ENCODE data around the gene KPNA6.

Gene KPNA6

DNA sequence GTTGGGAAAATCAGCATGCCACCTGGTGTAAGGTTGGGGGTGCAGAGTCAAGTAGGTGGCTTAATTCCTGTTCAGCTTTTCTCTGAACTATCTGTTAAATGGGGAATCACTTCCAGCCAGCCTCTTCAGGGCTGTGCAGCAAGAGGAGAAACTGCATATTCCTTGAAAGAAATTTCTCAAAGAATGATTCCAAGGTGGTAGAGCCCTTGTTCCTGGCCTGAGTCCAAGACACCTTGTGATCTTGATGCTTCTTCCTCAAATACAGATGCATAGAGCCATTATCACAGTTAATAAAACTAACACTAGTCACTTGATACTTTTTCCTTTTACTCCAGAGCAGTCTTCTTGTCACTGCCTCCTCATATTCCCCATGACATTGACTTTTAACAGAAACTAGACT is 76.8 kb downstream of the KPNA6 start:
- peaks cover 74% of the 10 kb centered on the region for H3K79me2 ChIP-seq (ENCODE audit: low read length)
- TF ChIP-seq, protein P1, sequence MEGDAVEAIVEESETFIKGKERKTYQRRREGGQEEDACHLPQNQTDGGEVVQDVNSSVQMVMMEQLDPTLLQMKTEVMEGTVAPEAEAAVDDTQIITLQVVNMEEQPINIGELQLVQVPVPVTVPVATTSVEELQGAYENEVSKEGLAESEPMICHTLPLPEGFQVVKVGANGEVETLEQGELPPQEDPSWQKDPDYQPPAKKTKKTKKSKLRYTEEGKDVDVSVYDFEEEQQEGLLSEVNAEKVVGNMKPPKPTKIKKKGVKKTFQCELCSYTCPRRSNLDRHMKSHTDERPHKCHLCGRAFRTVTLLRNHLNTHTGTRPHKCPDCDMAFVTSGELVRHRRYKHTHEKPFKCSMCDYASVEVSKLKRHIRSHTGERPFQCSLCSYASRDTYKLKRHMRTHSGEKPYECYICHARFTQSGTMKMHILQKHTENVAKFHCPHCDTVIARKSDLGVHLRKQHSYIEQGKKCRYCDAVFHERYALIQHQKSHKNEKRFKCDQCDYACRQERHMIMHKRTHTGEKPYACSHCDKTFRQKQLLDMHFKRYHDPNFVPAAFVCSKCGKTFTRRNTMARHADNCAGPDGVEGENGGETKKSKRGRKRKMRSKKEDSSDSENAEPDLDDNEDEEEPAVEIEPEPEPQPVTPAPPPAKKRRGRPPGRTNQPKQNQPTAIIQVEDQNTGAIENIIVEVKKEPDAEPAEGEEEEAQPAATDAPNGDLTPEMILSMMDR (IDR thresholded peaks at IDR 0.05; ENCODE audit: low read depth, low read length), result no peak
- TF ChIP-seq EZH2phosphoT487 (IDR thresholded peaks at IDR 0.05; ENCODE audit: low read depth), result no peak
- no peak overlapping the region for H3K4me3 ChIP-seq (ENCODE audit: low read length)
- H3K27ac ChIP-seq (ENCODE audit: low read length), result no peak overlapping the region
- peaks cover 46% of the 10 kb centered on the region for H3K36me3 ChIP-seq (replicated peaks; ENCODE audit: low read depth, low read length)
- H3K27me3 ChIP-seq (ENCODE audit: low read depth, low read length), result no peaks in the 10 kb centered on the region
- no peak overlapping the region for H2AFZ ChIP-seq (ENCODE audit: low read depth, low read length)
- H3K9ac ChIP-seq (ENCODE audit: low read length), result no peak overlapping the region
- no peak overlapping the region for H3K4me2 ChIP-seq (ENCODE audit: low read length)
- peaks cover 10% of the 10 kb centered on the region for H3K4me1 ChIP-seq (ENCODE audit: low read length)
- no peaks in the 10 kb centered on the region for H3K9me3 ChIP-seq (ENCODE audit: insufficient read depth, low read length)
- H4K20me1 ChIP-seq (ENCODE audit: insufficient read depth, low read length), result peaks cover 2% of the 10 kb centered on the region

DNA sequence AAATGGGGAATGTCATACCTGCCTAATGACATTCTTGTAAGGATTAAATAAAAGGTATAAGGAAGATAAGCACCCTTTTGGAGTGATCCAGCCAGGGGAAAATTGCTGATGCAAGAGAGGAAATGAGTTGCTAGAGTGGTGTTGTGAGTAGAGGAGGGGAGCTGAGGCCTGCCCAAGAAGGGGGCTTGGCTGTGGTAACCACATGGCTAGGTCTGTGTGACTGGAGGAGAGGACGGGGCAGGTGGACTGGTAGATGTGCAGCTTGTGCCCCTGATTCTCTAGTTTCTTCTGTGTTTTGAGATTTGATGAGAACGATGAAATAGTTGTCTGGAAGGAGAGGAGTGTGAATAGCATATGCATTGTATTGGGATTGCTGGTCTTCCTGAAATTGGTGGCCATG is 78.2 kb downstream of the KPNA6 start:
- Histone ChIP-seq H3K4me2 (ENCODE audit: low read length) (no peak overlapping the region), H3K36me3 (replicated peaks; ENCODE audit: low read depth, low read length) (peaks cover 49% of the 10 kb centered on the region), H4K20me1 (ENCODE audit: insufficient read depth, low read length) (peaks cover 2% of the 10 kb centered on the region), H2AFZ (ENCODE audit: low read depth, low read length) (no peak overlapping the region), H3K27ac (ENCODE audit: low read length) (no peak overlapping the region), H3K4me1 (ENCODE audit: low read length) (peaks cover 7% of the 10 kb centered on the region), H3K9ac (ENCODE audit: low read length) (no peak overlapping the region), H3K27me3 (ENCODE audit: low read depth, low read length) (no peaks in the 10 kb centered on the region), H3K9me3 (ENCODE audit: insufficient read depth, low read length) (no peaks in the 10 kb centered on the region), H3K4me3 (ENCODE audit: low read length) (no peak overlapping the region), H3K79me2 (ENCODE audit: low read length) (peaks cover 60% of the 10 kb centered on the region)
- no peak for TF ChIP-seq EZH2phosphoT487 (IDR thresholded peaks at IDR 0.05; ENCODE audit: low read depth)
- TF ChIP-seq, protein P1 (IDR thresholded peaks at IDR 0.05; ENCODE audit: low read depth, low read length), result no peak

DNA sequence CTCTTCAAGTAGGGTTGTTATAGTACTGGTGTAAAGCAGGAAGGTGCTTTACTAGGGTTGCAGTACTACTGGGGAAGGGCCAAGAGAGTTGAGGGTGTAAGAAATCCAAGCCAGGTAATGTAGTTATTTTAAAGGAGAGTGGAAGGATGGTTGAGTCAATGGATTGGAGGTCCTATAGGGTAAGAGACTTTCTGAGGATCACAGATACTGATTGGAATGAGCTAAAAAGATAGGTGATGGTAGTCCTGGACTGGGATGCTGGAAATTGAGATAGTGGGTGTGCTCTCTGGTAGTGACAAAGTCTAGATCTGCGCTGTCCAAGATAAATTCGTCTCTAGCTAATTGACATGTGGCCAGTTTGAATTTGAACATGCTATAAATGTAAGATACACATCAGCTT is 78.6 kb downstream of the KPNA6 start:
- TF ChIP-seq, protein P1 (IDR thresholded peaks at IDR 0.05; ENCODE audit: low read depth, low read length), result no peak
- TF ChIP-seq EZH2phosphoT487 (IDR thresholded peaks at IDR 0.05; ENCODE audit: low read depth), result no peak
- H2AFZ ChIP-seq (ENCODE audit: low read depth, low read length), result no peak overlapping the region
- H4K20me1 ChIP-seq (ENCODE audit: insufficient read depth, low read length), result peaks cover 2% of the 10 kb centered on the region
- peaks cover 2% of the 10 kb centered on the region; the same call in 1 of the 2 replicates for H3K4me1 ChIP-seq (ENCODE audit: low read length)
- H3K27me3 ChIP-seq (ENCODE audit: low read depth, low read length), result no peaks in the 10 kb centered on the region
- H3K79me2 ChIP-seq (ENCODE audit: low read length), result peaks cover 55% of the 10 kb centered on the region
- no peak overlapping the region for H3K27ac ChIP-seq (ENCODE audit: low read length)
- H3K4me2 ChIP-seq (ENCODE audit: low read length), result no peak overlapping the region
- no peak overlapping the region for H3K9ac ChIP-seq (ENCODE audit: low read length)
- peaks cover 49% of the 10 kb centered on the region for H3K36me3 ChIP-seq (replicated peaks; ENCODE audit: low read depth, low read length)
- H3K9me3 ChIP-seq (ENCODE audit: insufficient read depth, low read length), result no peaks in the 10 kb centered on the region
- no peak overlapping the region for H3K4me3 ChIP-seq (ENCODE audit: low read length)

DNA sequence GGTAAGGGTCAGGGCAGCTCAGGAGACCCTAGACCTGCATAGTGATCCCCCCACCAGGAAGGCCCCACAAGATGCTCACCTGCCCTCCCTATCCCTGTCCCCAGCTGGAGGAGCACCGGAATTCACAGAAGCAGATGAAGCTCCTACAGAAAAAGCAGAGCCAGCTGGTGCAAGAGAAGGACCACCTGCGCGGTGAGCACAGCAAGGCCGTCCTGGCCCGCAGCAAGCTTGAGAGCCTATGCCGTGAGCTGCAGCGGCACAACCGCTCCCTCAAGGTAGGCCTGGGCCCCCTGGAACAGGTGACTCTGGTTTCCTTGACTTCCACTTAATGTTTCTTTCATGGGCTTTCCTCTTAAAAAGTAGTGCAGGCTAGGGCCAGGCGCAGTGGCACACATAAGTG is 80.0 kb downstream of the KPNA6 start:
- TF ChIP-seq, protein P1 (IDR thresholded peaks at IDR 0.05; ENCODE audit: low read depth, low read length), result no peak
- no peak for TF ChIP-seq EZH2phosphoT487 (IDR thresholded peaks at IDR 0.05; ENCODE audit: low read depth)
- peaks cover 52% of the 10 kb centered on the region for H3K36me3 ChIP-seq (replicated peaks; ENCODE audit: low read depth, low read length)
- peaks cover 2% of the 10 kb centered on the region for H4K20me1 ChIP-seq (ENCODE audit: insufficient read depth, low read length)
- H2AFZ ChIP-seq (ENCODE audit: low read depth, low read length), result no peak overlapping the region
- no peak overlapping the region for H3K9ac ChIP-seq (ENCODE audit: low read length)
- H3K4me1 ChIP-seq (ENCODE audit: low read length), result no peaks in the 10 kb centered on the region
- H3K27me3 ChIP-seq (ENCODE audit: low read depth, low read length), result no peaks in the 10 kb centered on the region
- peaks cover 42% of the 10 kb centered on the region for H3K79me2 ChIP-seq (ENCODE audit: low read length)
- H3K4me3 ChIP-seq (ENCODE audit: low read length), result no peak overlapping the region
- H3K9me3 ChIP-seq (ENCODE audit: insufficient read depth, low read length), result no peaks in the 10 kb centered on the region
- no peak overlapping the region for H3K27ac ChIP-seq (ENCODE audit: low read length)
- H3K4me2 ChIP-seq (ENCODE audit: low read length), result no peak overlapping the region

Measured in OCI-LY3 (cell line).